H1 (cell line): ENCODE data around the gene C5orf15. TPM values are rescaled to one million over a fixed set of nuclear protein-coding genes. Genes with fewer than 3 reads are reported as not detected.

Experiments
- CTCF ChIA-PET: fragments of 300-600 bp; sonication (Branson Sonifier 250); formaldehyde crosslinking; loops from one replicate; lab custom pipeline; 2021; ENCODE audit not compliant: partially characterized antibody; lab: Charles Lee
- POLR2A ChIA-PET: fragments of 300-600 bp; sonication (Branson Sonifier 250); formaldehyde crosslinking; loops from one replicate; lab custom pipeline; 2021; ENCODE audit warnings: inconsistent platforms; ENCODE audit not compliant: partially characterized antibody; lab: Charles Lee
- DNase-seq, 2 experiments: peaks; one replicate each; pipeline versions ENCODE4 v3.0.0 to v3.0.0-alpha.2; 2010 to 2022; ENCODE audit warnings: low spot score in 2 of 2, low read depth in 1 of 2, mixed read lengths in 1 of 2
- FAIRE-seq: peaks from 2 replicates; lab custom pipeline; 2011; peaks lifted over from hg19 to GRCh38; lab: Jason Lieb, UNC
- H2AFZ ChIP-seq: 2 replicates; pipeline ENCODE4 v1.8.1; 2012; ENCODE audit warnings: low read length, inconsistent platforms
- H2AK5ac ChIP-seq: 2 replicates; pipeline ENCODE4 v1.6.1; 2013; ENCODE audit warnings: low read depth, low read length
- H2BK120ac ChIP-seq: replicated peaks from 2 replicates; pipeline ENCODE3; 2013; ENCODE audit warnings: low read depth, low read length, inconsistent platforms
- H2BK12ac ChIP-seq: 2 replicates; pipeline ENCODE4 v1.6.1; 2013; ENCODE audit warnings: low read depth, low read length
- H2BK15ac ChIP-seq: 2 replicates; pipeline ENCODE4 v1.6.1; 2013; ENCODE audit warnings: low read length
- H2BK20ac ChIP-seq: 2 replicates; pipeline ENCODE4 v1.6.1; 2013; ENCODE audit warnings: low read length
- H2BK5ac ChIP-seq: 2 replicates; pipeline ENCODE4 v1.6.1; 2013; ENCODE audit warnings: low read depth, low read length
- H3K14ac ChIP-seq: 2 replicates; pipeline ENCODE4 v1.6.1; 2013; ENCODE audit warnings: inconsistent platforms; ENCODE audit not compliant: insufficient read length
- H3K18ac ChIP-seq: 2 replicates; pipeline ENCODE4 v1.6.1; 2013; ENCODE audit warnings: low read length; ENCODE audit errors: extremely low read depth
- H3K23ac ChIP-seq: 2 replicates; pipeline ENCODE4 v1.6.1; 2013; ENCODE audit warnings: inconsistent platforms; ENCODE audit not compliant: insufficient read length
- H3K23me2 ChIP-seq: 2 replicates; pipeline ENCODE4 v1.6.1; 2013; ENCODE audit warnings: low read depth, low read length
- H3K27ac ChIP-seq: 2 replicates; pipeline ENCODE4 v1.6.1; 2011; ENCODE audit warnings: low read depth, low read length, inconsistent platforms
- H3K27me3 ChIP-seq, 4 experiments: replicated peaks in 1 of 4; 1 replicate in 1 of 4; 2 replicates in 3 of 4; pipeline versions ENCODE4 v1.6.1 to v1.8.1; 2011 to 2013; ENCODE audit warnings: low read length in 3 of 4, mild to moderate bottlenecking in 3 of 4, inconsistent platforms in 2 of 4, mixed read lengths in 2 of 4, moderate library complexity in 1 of 4; ENCODE audit not compliant: control insufficient read depth in 3 of 4, insufficient read depth in 3 of 4; ENCODE audit errors: extremely low read depth in 1 of 4
- H3K36me3 ChIP-seq, 4 experiments: 2 replicates each; pipeline versions ENCODE4 v1.6.1 to v1.8.1; 2011 to 2013; ENCODE audit warnings: mild to moderate bottlenecking in 4 of 4, low read length in 3 of 4, moderate library complexity in 2 of 4, control low read depth in 1 of 4, inconsistent platforms in 1 of 4; ENCODE audit not compliant: insufficient read depth in 4 of 4, control insufficient read depth in 2 of 4
- H3K4ac ChIP-seq: replicated peaks from 2 replicates; pipeline ENCODE3; 2013; ENCODE audit warnings: low read length, low read depth, mixed read lengths, inconsistent platforms; ENCODE audit not compliant: insufficient read length
- H3K4me1 ChIP-seq, 4 experiments: replicated peaks in 1 of 4; 1 replicate in 1 of 4; 2 replicates in 3 of 4; pipeline versions ENCODE4 v1.6.1 to v1.8.1; 2011 to 2013; ENCODE audit warnings: low read length in 3 of 4, inconsistent platforms in 2 of 4, mixed read lengths in 1 of 4; ENCODE audit not compliant: insufficient read depth in 4 of 4, control insufficient read depth in 3 of 4
- H3K4me2 ChIP-seq, 2 experiments: 2 replicates each; pipeline versions ENCODE4 v1.6.1 to v1.8.1; 2011 to 2013; ENCODE audit warnings: low read depth in 2 of 2, low read length in 2 of 2, control low read depth in 1 of 2, inconsistent platforms in 1 of 2, mild to moderate bottlenecking in 1 of 2; ENCODE audit not compliant: insufficient read depth in 1 of 2
- H3K4me3 ChIP-seq, 4 experiments: fragments of 200-600, 300-600 bp in 1 of 4; sonication (generic), shearing (Covaris generic), sonication (Bioruptor Twin) in 1 of 4; 2 replicates each; pipeline versions ENCODE4 v1.5.1 to v1.8.1; 2011 to 2016; ENCODE audit warnings: low read length in 4 of 4, low read depth in 3 of 4, control low read depth in 2 of 4, inconsistent platforms in 2 of 4, mild to moderate bottlenecking in 2 of 4, mixed read lengths in 1 of 4, moderate library complexity in 1 of 4; ENCODE audit not compliant: insufficient read depth in 2 of 4; ENCODE audit errors: extremely low read depth in 1 of 4
- H3K56ac ChIP-seq: replicated peaks from 2 replicates; pipeline ENCODE3; 2013; ENCODE audit warnings: low read depth, mild to moderate bottlenecking, mixed read lengths, low read length, inconsistent platforms; ENCODE audit not compliant: insufficient read length
- H3K79me1 ChIP-seq: 2 replicates; pipeline ENCODE4 v1.6.1; 2013; ENCODE audit warnings: low read depth, low read length, control low read depth
- H3K79me2 ChIP-seq, 2 experiments: 2 replicates each; pipeline versions ENCODE4 v1.6.1 to v1.8.1; 2012 to 2013; ENCODE audit warnings: low read length in 2 of 2, mild to moderate bottlenecking in 2 of 2, inconsistent platforms in 1 of 2; ENCODE audit not compliant: insufficient read depth in 2 of 2, control insufficient read depth in 1 of 2
- H3K9ac ChIP-seq, 4 experiments: replicated peaks in 1 of 4; 1 replicate in 1 of 4; 2 replicates in 3 of 4; pipeline versions ENCODE4 v1.6.1 to v1.8.1; 2011 to 2013; ENCODE audit warnings: low read depth in 3 of 4, low read length in 3 of 4, control low read depth in 2 of 4, mild to moderate bottlenecking in 2 of 4, moderate library complexity in 2 of 4, inconsistent platforms in 1 of 4; ENCODE audit errors: extremely low read depth in 1 of 4
- H3K9me3 ChIP-seq, 2 experiments: 2 replicates each; pipeline versions ENCODE4 v1.6.1 to v1.8.1; 2012 to 2013; ENCODE audit warnings: mild to moderate bottlenecking in 2 of 2, moderate library complexity in 2 of 2, control low read depth in 1 of 2, inconsistent platforms in 1 of 2, low read depth in 1 of 2, low read length in 1 of 2, mixed read lengths in 1 of 2; ENCODE audit not compliant: insufficient read depth in 2 of 2
- H4K20me1 ChIP-seq, 2 experiments: replicated peaks in 1 of 2; 2 replicates each; pipeline versions ENCODE3 to v1.8.1; 2011 to 2013; ENCODE audit warnings: inconsistent platforms in 2 of 2, low read length in 2 of 2, mild to moderate bottlenecking in 1 of 2; ENCODE audit not compliant: insufficient read depth in 2 of 2, control insufficient read depth in 1 of 2
- H4K5ac ChIP-seq: 2 replicates; pipeline ENCODE4 v1.6.1; 2013; ENCODE audit warnings: low read length, low read depth, mixed read lengths, inconsistent platforms; ENCODE audit not compliant: insufficient read length
- H4K8ac ChIP-seq: 2 replicates; pipeline ENCODE4 v1.8.0; 2013; ENCODE audit warnings: mild to moderate bottlenecking, moderate library complexity, low read length, inconsistent platforms; ENCODE audit not compliant: insufficient read depth; ENCODE audit errors: extremely low read depth
- H4K91ac ChIP-seq: replicated peaks from 2 replicates; pipeline ENCODE3; 2013; ENCODE audit warnings: low read length, mixed read lengths, inconsistent platforms; ENCODE audit not compliant: insufficient read length
- ATF3 ChIP-seq: IDR thresholded peaks from 2 replicates; pipeline ENCODE4 v1.6.1; 2011; ENCODE audit warnings: low read depth, mild to moderate bottlenecking, low read length; ENCODE audit not compliant: insufficient read depth
- BRCA1 ChIP-seq: IDR thresholded peaks from 2 replicates; pipeline ENCODE4 v1.6.1; 2012; ENCODE audit warnings: low read depth, low read length, improper control_type of control experiment
- CBX8 ChIP-seq: fragments of 300-800, 300-1000 bp; sonication (generic); IDR thresholded peaks from 2 replicates; pipeline ENCODE4 v1.7.1; 2016; ENCODE audit warnings: low read depth, low read length, borderline replicate concordance
- CREB1 ChIP-seq: IDR thresholded peaks from 2 replicates; pipeline ENCODE4 v1.6.1; 2012; ENCODE audit warnings: inconsistent platforms
- HDAC2 ChIP-seq, 2 experiments: fragments of 300-600 bp in 1 of 2; sonication (generic) in 1 of 2; IDR thresholded peaks; 2 replicates each; pipeline ENCODE4 v1.6.1; 2011 to 2012; ENCODE audit warnings: low read depth in 2 of 2, low read length in 2 of 2, mild to moderate bottlenecking in 2 of 2, moderate library complexity in 2 of 2, borderline replicate concordance in 1 of 2, inconsistent platforms in 1 of 2
- POLR2A ChIP-seq, 2 experiments: IDR thresholded peaks; 1 replicate in 1 of 2; 2 replicates in 1 of 2; pipeline ENCODE4 v1.6.1; 2011; ENCODE audit warnings: low read depth in 2 of 2, low read length in 2 of 2, mild to moderate bottlenecking in 2 of 2; ENCODE audit errors: control extremely low read depth in 1 of 2
- SP1 ChIP-seq: IDR thresholded peaks from 2 replicates; pipeline ENCODE4 v1.6.1; 2011; ENCODE audit warnings: low read depth, low read length
- SP4 ChIP-seq: IDR thresholded peaks from 2 replicates; pipeline ENCODE4 v1.6.1; 2012; ENCODE audit warnings: low read length, inconsistent platforms
- TAF1 ChIP-seq: IDR thresholded peaks from 2 replicates; pipeline ENCODE4 v1.6.1; 2011; ENCODE audit warnings: mild to moderate bottlenecking, low read depth, low read length
- TEAD4 ChIP-seq: IDR thresholded peaks from 2 replicates; pipeline ENCODE4 v1.6.1; 2012; ENCODE audit warnings: low read depth, low read length, inconsistent platforms, mixed read lengths
- WGBS, 2 experiments: shearing (Covaris generic) in 1 of 2; methylation state at CpG; one replicate each; pipeline versions ENCODE4 v1.1.6 to v1.1.7; 2013 to 2015; ENCODE audit warnings: low lambda C conversion rate in 2 of 2, mixed read lengths in 2 of 2, inconsistent platforms in 1 of 2, low coverage in 1 of 2, missing lambda C conversion rate in 1 of 2; ENCODE audit not compliant: insufficient replicate concordance in 2 of 2, insufficient coverage in 1 of 2, insufficient read length in 1 of 2; ENCODE audit errors: extremely low coverage in 1 of 2, missing lambda C conversion rate in 1 of 2; 5-methylcytosine and 5-hydroxymethylcytosine counted together
- polyA plus RNA-seq, 7 experiments: library from polyadenylated mRNA; depleted of rRNA in 3 of 7; stranded (reverse) in 5 of 7; unstranded in 2 of 7; fragments of >200 nt in 5 of 7; fragments of 200-250 nt in 2 of 7; gene quantifications; 1 replicate in 5 of 7; 2 replicates in 1 of 7; 4 replicates in 1 of 7; pipeline versions ENCODE4 v1.2.1 to v1.2.3, GENCODE V29; 2011 to 2013; ENCODE audit warnings: missing spikeins in 2 of 7, mixed read lengths in 2 of 7
- total RNA-seq: library from RNA; stranded (reverse); fragmentation: NEBNext Ultra II Directional; extraction: Animal tissue kit (Norgen Biotek cat#: 25700); gene quantifications from 2 replicates; pipeline ENCODE4 v1.2.1, GENCODE V29; 2021
- TF ChIP-seq, protein P1 (sequence below): IDR thresholded peaks from 2 replicates; pipeline ENCODE4 v1.6.1; 2011; ENCODE audit warnings: low read length, improper control_type of control experiment

C5orf15 gene
- total and polyA plus RNA-seq, 2 of the 8 experiments (the other 6 are each of a cell fraction or from before 2014, with no cell fraction given): 31.7 to 39.3 TPM

- Histone ChIP-seq H2AK5ac (no peak overlapping the region), H3K27me3 (no peaks in the 10 kb centered on the region; a peak in 1 of 7 replicates), H4K8ac (no peak overlapping the region), H3K27ac (no peak overlapping the region), H3K36me3 (no peaks in the 10 kb centered on the region), H2AFZ (no peak overlapping the region), H3K23me2 (peaks cover 2% of the 10 kb centered on the region; the same call in 1 of the 2 replicates), H4K91ac (no peak overlapping the region), H3K79me2 (no peaks in the 10 kb centered on the region), H3K23ac (no peak overlapping the region), H3K4ac (no peak overlapping the region), H3K14ac (no peak overlapping the region), H4K20me1 (no peaks in the 10 kb centered on the region), H2BK20ac (no peak overlapping the region), H3K79me1 (no peaks in the 10 kb centered on the region), H3K4me2 (no peak overlapping the region), H3K56ac (no peak overlapping the region), H4K5ac (no peak overlapping the region), H3K9ac (no peak overlapping the region), H3K4me3 (no peak overlapping the region), H2BK120ac (no peak overlapping the region), H2BK12ac (no peak overlapping the region), H2BK5ac (no peak overlapping the region), H3K4me1 (no peaks in the 10 kb centered on the region; a peak in 3 of 7 replicates), H3K18ac (no peak overlapping the region), H2BK15ac (no peak overlapping the region), H3K9me3 (no peaks in the 10 kb centered on the region)
- FAIRE-seq (no peak), DNase-seq (no peak)
- POLR2A ChIA-PET: no interaction called here
- 89% methylated on average over 16 of the region's 16 CpGs; no CpG with 5 or more reads in 1 of the 2 experiments for WGBS, 2 experiments
- CTCF ChIA-PET: interaction anchor here (0.8 to 3.9 kb wide), 5 partner anchors 10 to 614 kb away, joined by 3 to 10 read pairs (median 3); no protein-coding TSS in a partner anchor
- TF ChIP-seq, protein P1, sequence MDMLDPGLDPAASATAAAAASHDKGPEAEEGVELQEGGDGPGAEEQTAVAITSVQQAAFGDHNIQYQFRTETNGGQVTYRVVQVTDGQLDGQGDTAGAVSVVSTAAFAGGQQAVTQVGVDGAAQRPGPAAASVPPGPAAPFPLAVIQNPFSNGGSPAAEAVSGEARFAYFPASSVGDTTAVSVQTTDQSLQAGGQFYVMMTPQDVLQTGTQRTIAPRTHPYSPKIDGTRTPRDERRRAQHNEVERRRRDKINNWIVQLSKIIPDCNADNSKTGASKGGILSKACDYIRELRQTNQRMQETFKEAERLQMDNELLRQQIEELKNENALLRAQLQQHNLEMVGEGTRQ: no peak
- no peak for TF ChIP-seq TEAD4
- TF ChIP-seq POLR2A (IDR thresholded peaks at IDR 0.05; ENCODE audit: control extremely low read depth in 1 of 2, low read depth in 2 of 2, low read length in 2 of 2): no peak
- TF ChIP-seq HDAC2 (IDR thresholded peaks at IDR 0.05; ENCODE audit: borderline replicate concordance in 1 of 2, low read depth in 2 of 2, low read length in 2 of 2): no peak
- no peak for TF ChIP-seq ATF3
- TF ChIP-seq CREB1: no peak
- no peak for TF ChIP-seq CBX8
- TF ChIP-seq SP4: no peak
- TF ChIP-seq BRCA1: no peak
- no peak for TF ChIP-seq SP1
- no peak for TF ChIP-seq TAF1
These were observed 38.2 kb downstream of the C5orf15 start for GRCh38 chr5:133930061-133930812.
